GM03348 (cell line): ENCODE data around the gene PIGZ.
"Not testable (repeated sequence)": the region's sequence is repeated elsewhere in the genome, so short reads cannot be mapped to it uniquely, and the experiment has no call there.

ENCODE experiments used
- DNase-seq: peaks from one replicate; pipeline ENCODE4 v3.0.0; 2012; ENCODE audit warnings: low spot score

PIGZ gene

DNA sequence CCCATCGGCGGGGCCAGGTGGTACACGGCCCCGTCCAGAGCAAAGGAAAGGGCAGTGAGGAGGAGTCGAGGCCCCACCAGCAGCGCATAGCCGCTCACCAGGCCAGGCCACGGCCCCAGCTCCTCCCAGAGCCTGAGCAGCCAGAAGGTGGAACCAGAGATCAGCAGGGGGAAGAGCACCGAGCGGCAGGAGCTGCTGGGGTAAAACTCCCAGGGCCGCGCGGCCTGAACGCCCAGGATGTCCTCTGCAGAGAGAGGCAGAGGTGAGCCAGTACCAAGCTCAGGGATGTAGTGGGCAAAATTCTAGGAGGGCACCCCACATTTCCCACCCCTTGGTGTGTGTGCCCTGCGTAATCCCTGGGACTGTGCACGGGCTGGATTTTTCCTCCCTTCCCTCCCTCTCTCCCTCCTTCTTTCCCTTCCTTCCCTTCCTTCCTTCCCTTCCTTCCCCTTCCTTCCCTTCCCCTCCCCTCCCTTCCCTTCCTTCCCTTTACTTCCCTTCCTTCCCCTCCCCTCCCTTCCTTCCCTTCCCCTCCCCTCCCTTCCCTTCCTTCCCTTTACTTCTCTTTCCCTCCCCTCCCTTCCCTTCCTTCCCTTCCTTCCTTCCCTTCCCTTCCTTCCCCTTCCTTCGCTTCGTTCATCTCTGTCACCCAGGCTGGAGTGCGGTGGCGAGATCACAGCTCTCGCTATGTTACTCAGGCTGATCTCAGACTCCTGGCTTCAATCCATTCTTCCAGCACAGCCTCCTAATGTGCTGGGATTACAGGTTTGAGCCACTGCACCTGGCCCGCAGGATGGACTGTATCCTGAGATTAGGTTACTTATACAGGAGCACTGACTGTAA is 20.0 kb downstream of the PIGZ start:
- peak; percentile 22 for DNase-seq

DNA sequence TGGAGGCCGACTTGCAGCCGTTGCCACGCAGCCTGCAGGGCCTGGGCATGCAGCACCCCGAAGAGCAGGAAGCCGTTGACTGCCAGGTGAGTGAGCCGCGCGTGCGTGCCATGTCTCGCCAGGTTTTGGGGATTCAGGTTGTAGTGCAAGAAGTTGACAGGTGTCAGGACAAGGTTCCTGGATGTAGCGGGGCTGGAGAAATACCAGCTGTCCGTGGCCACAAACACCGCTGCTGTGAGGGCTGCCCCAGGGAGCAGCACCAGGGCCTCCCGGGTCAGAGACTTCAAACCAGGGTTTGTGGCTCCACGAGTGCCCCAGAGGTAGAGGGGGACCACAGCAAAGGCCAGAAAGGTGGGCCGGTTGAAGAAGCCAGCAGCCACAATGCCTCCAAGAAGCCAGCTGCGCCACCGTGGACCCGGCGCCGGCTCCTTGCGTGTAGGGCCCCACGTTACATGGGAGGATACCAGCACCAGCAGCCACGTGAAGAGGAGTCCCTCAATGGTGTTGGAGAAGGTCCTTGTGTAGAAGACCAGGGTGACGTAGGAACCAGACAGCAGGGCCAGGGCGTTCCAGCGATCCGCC is 20.7 kb downstream of the PIGZ start:
- DNase-seq, result no peak

DNA sequence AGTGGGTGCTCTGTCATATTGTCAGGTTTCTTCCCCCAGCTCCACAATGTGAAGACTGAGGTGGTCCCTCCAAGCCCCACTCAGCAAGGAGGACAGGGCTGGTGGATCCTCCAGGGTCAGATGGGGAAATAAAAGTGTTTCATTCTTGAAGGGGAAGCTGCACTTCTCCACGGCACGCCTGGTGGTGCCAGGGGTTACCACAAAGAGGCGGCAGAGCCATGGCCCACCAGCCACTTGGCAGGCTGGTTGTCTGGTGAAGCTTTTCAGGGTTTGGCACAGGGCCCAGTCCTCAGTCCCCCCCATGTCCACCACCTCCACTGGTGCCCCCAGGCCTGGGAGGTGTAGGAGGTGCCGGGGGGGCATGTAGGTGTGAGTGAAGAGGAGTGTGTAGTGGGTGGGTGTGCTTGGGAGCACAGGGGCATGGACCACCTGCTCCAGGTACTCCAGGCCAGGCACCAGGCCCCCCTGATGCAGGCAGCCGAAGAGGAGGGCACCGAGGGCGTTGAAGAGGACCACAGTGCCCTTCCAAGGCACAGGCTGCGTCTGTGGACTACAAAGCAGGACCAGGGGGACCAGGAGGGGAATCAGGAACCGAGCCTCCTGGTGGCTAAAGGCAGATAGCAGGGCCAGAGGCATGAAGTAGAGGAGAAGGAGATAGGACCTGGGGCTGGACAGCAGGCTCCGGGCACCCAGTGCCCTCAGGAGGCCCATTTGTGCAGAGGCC is 21.3 kb downstream of the PIGZ start:
- DNase-seq, result peak; percentile 18

DNA sequence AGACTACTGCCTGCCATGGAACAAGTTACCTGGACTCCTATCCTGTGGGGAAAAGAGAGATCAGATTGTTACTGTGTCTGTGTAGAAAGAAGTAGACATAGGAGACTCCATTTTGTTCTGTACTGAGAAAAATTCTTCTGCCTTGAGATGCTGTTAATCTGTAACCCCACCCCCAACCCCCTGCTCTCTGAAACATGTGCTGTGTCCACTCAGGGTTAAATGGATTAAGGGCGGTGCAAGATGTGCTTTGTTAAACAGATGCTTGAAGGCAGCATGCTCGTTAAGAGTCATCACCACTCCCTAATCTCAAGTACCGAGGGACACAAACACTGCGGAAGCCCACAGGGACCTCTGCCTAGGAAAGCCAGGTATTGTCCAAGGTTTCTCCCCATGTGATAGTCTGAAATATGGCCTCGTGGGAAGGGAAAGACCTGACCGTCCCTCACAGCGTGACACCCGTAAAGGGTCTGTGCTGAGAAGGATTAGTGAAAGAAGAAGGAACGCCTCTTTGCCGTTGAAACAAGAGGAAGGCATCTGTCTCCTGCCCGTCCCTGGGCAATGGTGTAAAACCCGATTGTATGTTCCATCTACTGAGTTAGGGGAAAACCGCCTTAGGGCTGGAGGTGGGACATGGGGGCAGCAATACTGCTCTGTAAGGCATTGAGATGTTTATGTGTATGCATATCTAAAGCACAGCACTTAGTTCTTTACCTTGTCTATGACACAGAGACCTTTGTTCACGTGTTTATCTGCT is 24.4 kb downstream of the PIGZ start:
- DNase-seq, result not testable (repeated sequence)

DNA sequence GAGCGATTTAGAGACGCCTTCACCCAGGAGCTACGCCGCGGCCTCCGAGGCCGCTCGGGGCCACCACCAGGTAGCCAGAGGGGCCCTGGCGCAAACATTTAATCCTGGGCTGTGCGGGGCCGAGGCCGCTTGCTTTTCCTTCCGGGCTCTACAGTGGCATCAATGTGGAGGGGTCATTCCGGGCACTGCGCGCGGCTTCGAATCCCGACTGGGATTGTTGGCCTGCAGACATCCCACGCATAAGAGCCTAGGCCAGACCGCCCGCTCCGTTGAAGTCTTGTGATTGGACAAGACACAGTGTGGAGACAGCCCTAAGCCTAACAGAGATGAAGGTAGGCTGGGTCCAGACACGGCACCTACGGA is 25.7 kb downstream of the PIGZ start:
- DNase-seq, result peak; percentile 51

DNA sequence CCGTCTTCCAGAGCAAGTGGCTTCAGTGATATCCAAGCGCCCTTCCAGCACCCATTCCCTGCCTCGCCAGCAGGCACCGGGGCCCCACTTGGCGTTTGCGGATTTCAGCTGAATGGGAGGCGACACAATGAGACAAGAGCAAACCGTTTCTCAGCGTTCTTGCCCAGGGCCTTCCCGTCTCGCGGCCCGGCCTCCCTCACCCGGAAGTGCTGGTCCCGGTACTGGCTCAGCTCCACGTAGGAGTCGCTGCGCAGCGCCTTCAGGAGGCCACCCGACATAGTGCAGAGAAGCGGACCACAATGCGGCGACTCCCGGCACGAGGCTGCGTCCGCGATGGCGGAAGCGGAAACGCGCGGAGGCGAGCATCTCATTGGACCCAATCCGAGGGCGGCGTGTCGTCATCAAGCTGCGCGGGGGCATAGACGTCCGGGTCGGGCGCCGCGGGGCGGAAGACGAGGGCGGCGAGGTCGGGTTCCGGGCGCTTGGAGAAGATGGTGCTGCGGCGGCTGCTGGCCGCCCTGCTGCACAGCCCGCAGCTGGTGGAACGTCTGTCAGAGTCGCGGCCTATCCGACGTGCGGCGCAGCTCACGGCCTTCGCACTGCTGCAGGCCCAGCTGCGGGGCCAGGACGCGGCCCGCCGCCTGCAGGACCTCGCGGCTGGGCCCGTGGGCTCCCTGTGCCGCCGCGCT is 26.3 kb downstream of the PIGZ start, which contains the start of gene NCBP2:
Gene NCBP2 (minus strand): TSS at position 303 of the 689 bp plus-strand sequence. CDS start 25 bp downstream, at position 278.
- peak; percentile 97 for DNase-seq

DNA sequence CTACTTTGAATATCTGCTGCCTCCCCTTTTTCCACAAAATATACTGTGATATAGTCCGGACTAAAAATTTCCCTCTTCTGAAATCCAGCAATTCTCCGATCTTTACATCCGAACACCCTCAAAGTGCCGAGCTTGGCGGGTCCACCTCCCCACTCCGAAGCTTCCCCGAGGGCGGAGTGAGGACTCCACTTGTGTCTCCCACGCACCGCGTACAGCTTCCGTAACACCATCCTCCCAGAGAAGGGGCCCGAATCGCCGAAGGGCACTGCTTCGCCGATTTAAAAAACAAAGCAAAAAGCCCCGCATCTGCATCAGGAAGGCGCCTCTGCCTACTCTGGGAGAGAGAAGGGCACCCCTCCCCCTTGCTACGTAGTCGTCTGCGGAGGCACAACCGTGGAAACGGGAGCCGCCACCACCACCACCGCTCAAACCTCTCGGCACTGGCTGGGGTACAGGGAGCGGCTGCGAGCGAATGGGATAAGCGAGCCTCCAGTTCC is 26.9 kb downstream of the PIGZ start:
- DNase-seq, result peak; percentile 72

DNA sequence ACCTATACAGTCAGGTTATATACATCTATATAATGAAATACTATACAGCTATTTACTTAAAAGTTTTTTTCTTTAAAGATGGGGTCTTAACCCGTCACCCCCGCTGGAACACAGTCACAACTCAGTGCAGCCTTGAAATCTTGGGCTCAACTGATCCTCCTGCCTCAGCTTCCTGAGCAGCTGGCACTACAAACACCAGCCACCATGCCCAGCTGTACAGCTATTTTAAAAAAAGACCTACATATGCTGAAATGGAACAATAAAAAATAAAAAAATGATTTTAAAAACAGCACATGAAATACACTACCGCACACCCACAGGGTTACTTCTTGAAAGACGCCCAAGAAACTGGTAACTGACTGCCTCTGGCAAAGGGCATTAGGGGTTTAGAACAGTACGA is 30.1 kb downstream of the PIGZ start:
- no peak for DNase-seq

DNA sequence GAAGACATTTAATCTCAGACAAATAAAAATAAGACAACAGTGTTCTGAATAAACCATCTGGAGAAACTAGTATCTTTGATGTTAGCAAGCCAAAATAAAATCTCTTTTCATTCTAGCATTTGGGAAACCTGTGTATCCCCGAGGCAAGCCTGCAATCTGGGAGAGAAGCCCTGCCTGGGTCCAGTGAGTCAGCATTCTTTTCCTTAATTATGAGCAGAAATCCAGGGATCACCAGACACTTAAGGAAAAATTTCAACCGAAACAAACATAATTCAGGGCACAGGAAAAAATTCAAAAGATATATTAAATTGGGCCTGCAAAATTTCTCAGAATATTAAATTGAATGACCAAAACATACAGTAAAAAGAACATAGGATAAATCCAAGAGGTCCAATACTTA is 30.5 kb downstream of the PIGZ start:
- DNase-seq, result no peak

DNA sequence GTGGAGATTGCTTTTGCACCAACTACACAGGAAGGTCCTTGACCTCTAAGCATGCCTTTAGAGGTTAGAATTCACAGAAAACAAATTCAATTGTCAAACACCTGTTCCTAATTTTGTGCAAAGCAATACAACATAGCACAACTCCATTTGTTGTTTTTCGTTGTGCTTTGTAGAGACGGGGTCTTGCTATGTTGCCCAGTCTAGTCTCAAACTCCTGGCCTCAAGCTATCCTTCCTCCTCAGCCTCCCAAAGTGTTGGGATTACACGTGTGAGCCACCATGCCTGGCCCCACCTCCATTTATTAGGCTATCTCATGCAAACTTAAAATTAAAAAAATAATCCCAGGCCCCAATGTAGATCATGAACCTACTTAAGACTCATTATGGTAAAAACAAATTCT is 32.3 kb downstream of the PIGZ start:
- no peak for DNase-seq

DNA sequence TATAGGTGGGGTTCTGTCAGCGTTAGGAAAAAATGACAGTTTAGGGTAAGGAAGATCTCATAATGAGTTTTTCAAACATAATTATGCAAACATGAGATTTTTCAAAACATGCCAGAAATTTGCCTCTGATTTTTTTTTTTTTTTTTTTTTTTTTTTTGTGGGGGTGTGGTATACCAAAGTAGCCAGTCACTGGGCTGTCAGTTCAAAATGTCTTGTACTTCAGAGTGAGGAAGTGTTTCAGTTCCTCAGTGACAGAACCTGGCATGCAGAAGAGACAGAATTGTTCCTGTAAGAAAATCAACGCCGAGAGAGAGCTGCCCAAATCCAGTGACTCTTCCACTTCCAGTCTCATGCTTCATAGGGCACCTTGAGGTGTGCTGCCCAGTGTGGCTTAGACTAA is 36.0 kb downstream of the PIGZ start:
- DNase-seq, result no peak

DNA sequence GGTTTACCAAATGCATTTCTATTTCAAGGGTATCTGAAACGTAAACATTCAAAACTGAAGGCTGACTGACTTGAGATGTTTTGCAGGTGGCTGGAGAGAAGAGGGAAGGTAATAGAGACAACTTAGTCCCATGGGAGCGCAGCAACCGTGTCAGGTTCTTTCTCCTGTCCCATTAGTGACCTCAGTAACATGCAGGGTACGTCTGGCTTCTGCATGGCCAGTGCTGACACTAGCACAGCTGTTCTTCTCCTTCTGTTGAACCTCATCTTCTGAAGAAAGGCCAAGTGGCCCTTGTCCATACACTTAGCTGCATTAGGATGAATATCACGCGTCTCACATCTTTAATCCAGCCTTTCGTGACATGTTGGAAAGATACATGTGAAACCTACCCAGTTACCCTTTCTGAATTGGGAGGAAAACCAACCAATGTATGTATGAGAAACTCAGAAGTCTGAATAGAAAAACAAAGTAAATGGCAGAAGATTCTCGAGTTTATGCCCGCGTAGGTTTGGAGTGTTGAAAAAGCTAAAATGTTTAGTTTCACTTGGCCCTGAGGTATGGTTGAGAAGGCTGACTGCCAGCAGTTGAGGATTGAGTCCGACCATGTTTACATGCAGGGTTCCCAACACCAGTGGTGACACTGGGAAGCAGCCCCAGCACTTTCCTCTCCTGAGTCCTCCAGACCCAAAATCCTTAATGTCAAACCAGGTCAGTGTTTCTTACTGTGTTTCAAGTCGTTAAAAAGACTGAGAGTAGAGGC is 36.6 kb downstream of the PIGZ start:
- no peak for DNase-seq

DNA sequence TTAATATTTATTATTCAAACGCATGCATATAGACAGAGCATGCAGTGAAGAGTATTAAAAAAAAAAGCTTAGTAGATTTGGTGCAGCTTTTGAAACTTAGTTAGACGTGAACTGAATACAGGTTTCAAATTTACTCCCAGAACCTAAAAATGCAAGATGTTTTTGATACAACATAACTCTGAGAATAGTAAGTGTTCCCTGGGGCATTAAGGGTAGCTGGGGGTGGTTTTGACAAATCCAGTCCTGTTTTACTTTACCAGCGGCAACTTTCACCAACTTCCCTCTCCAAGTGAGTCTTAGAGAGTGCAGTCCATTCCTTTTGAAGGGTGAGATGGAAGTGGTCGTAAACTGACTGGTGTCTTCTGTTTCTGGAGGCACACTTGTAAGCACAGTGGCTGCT is 37.5 kb downstream of the PIGZ start:
- no peak for DNase-seq

DNA sequence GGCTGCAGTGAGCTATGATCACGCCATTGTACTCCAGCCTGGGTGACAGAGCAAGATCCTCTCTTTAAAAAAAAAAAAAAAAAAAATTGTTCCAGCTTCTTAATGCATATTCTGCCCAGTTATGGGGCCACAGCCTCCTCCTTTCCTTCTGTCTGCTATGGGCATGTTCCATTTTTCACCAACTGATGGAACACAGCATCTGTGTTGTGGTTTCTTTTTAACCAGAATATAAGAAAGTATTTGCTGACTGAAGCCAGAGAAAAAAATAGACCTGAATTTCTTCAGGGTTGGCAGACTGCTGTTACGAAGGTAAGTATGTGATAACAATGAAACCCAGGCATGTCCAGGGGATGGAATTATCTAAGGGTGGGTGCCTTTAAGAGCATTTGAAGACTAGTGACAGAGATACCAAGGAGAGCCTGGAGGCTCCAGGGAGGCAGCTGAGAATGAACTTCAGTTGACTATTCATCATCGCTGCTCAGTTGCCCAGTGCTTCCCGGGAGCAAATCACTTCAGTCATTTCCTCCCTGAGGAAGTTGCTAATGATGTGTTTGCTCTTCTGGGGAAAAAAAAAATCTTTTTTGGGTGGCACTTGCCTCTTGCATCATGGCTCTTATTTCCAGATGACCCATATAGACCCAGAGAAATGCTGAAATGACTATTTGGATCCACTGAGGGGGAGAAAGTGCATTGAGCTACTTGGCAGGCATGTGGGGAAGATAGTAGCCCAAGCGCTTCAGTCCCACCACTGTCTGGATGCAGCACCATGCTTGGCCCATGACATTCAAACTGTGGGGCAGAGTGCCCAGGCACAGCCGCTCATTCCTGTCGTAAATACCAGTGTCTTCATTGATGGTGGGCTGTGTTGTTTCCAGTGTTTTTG is 40.8 kb downstream of the PIGZ start:
- DNase-seq, result no peak

DNA sequence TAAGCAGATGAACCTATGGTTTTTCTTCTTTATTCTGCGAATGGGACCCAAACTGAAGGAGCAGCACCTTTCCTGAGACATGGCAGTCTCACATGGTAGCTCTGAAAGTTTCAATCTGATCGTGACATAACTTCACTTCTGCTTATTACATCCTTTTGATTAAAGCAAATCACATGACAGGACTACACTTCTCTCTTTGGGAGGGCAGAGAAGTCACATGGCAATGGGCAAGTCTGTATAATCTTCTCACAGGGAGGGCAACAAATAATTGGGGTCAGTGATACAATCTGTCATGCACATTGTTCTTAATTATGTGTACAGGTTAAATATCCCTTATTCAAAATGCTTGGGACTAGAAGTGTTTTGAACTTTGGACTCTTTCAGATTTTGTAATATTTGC is 47.9 kb downstream of the PIGZ start:
- no peak for DNase-seq

DNA sequence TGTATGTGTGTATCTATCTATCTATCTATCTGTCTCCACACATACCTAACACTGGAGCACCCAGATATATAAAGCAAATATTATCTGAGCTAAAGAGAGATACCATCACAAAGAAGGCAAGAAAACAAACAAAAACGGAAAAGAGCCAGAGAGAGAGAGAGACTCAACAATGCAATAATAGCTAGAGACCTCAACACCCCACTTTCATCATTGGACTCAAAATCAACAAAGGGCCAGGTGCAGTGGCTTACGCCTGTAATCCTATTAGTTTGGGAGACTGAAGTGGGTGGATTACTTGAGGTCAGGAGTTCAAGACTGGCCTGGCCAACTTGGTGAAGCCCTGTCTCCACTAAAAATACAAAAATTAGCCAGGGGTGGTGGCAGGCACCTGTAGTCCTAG is 49.7 kb downstream of the PIGZ start:
- no peak for DNase-seq

DNA sequence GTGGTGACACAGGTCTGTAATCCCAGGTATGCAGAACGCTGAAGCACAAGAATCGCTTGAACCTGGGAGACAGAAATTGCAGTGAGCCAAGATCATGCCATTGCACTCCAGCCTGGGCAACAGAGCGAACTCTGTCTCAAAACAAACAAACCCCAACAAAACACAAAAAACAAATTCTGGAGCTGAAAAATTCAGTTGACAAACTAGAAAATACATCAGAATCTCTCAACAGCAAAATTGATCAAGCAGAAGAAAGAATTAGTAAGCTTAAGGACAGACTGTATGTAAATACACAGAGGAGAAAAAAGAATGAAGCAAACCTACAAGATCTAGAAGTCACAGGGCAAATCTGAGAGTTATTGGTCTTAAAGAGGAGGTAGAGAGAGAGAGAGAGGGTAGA is 51.6 kb downstream of the PIGZ start:
- DNase-seq, result no peak

DNA sequence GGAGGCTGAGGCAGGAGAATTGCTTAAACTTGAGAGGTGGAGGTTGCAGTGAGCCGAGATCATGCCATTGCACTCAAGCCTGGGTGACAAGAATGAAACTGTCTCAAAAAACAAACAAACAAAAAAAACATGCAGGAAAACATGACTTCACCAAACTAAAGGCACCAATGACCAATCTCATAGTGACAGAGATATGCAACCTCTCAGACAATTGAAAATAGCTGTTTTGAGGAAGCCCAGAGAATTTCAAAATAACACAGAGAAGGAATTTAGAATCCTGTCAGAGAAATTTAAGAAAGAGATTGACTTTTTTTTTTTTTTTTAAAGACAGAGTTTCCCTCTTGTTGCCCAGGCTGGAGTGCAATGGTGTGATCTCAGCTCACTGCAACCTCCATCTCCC is 52.4 kb downstream of the PIGZ start:
- DNase-seq, result no peak

DNA sequence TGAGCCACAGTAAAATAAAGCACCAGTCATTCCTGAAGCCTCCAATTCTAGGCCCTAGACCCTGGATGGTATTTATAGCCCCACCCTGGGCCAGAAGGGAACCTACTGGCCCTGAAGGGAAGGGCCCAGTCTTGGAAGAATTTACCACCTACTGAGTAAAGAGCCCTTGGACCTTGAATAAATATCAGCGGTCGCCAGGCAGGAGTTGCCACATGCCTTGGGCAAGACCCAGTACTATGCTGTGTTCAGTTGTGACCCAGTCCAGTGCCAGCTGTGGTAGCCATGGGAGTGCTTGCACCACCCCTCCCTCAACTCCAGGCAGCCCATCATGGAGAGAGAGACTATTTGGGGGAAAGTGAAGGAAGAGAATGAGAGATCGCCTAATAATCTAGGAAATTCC is 53.3 kb downstream of the PIGZ start:
- DNase-seq, result no peak

DNA sequence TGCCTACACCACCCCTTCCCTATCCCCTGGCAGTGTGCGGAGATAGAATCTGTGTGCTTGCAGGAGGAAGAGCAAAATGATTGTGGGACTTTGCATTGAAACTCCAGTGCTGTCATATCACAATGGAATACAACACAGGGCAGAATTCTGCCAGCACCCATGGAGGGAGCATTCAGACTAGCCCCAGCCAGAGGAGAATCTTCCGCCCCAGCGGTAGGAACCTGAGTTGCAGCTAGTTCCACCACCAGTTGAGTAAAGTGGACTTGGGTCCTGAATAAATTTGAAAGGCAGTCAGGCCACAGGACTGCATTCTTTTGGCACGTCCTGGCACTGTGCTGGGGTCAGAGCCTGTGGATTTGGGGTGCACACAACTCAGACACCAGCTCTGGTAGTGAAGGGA is 53.8 kb downstream of the PIGZ start:
- DNase-seq, result no peak
